Activated CD4-positive, alpha-beta memory T cell treated with anti-CD3 and anti-CD28 coated beads for 36 hours (primary cell): Measurements from ENCODE around the gene PRR14L. TPM values are rescaled to one million over a fixed set of nuclear protein-coding genes. Genes with fewer than 3 reads are reported as not detected.
"Not testable (repeated sequence)": the region's sequence is repeated elsewhere in the genome, so short reads cannot be mapped to it uniquely, and the experiment has no call there.

Source experiments
- CTCF ChIA-PET: fragments of 350-600 bp; sonication (Branson Sonifier 250); formaldehyde crosslinking; loops from one replicate; lab custom pipeline; 2021; ENCODE audit warnings: antibody characterized with exemption, inconsistent platforms; lab: Charles Lee
- POLR2A ChIA-PET: fragments of 350-600 bp; sonication (Branson Sonifier 250); formaldehyde crosslinking; loops from one replicate; lab custom pipeline; 2021; ENCODE audit warnings: antibody characterized with exemption; lab: Charles Lee
- DNase-seq: peaks from one replicate; pipeline ENCODE4 v3.0.0-alpha.2; 2020
- H3K27ac Mint-ChIP-seq: one replicate; pipeline ENCODE4 v1.8.0; 2021; ENCODE audit warnings: mixed read lengths
- H3K27me3 Mint-ChIP-seq: one replicate; pipeline ENCODE4 v1.8.0; 2021; ENCODE audit warnings: mixed read lengths
- H3K36me3 Mint-ChIP-seq: one replicate; pipeline ENCODE4 v1.8.0; 2021; ENCODE audit warnings: mixed read lengths
- H3K4me1 Mint-ChIP-seq: one replicate; pipeline ENCODE4 v1.8.0; 2021; ENCODE audit warnings: low read depth, mixed read lengths
- H3K4me3 Mint-ChIP-seq: one replicate; pipeline ENCODE4 v1.8.0; 2021; ENCODE audit warnings: mild to moderate bottlenecking, mixed read lengths
- H3K9me3 Mint-ChIP-seq: one replicate; pipeline ENCODE4 v1.8.0; 2021; ENCODE audit warnings: mixed read lengths
- intact Hi-C: fragments of 100-400 bp; cut with micrococcal nuclease; formaldehyde crosslinking; loops from one replicate; pipeline ENCODE4 v1.15.1; 2023
- total RNA-seq, 2 experiments: library from RNA; stranded (reverse); gene quantifications; one replicate each; pipeline ENCODE4 v1.2.3, GENCODE V29; 2021

Gene PRR14L
- total RNA-seq, result 10 to 100 TPM; 41.3 to 45.2 TPM

GRCh38 chr22:31749636-31750364 is at the start of gene PRR14L:
Gene PRR14L, minus strand, starts transcription at chr22:31750132. Its CDS starts 11,272 bp downstream, at chr22:31738860.
- H3K9me3 Mint-ChIP-seq, result no peaks in the 10 kb centered on the region
- peaks cover 50% of the 10 kb centered on the region for H3K4me1 Mint-ChIP-seq
- H3K4me3 Mint-ChIP-seq, result peak within 1 kb of the TSS; percentile 80
- no peaks in the 10 kb centered on the region for H3K27me3 Mint-ChIP-seq
- H3K27ac Mint-ChIP-seq, result peak within 1 kb of the TSS; percentile 70
- H3K36me3 Mint-ChIP-seq, result peaks cover 10% of the 10 kb centered on the region
- peak; percentile 99 for DNase-seq
- CTCF ChIA-PET, result interaction anchor here (1.2 kb wide), 1 partner anchor 84 kb away, joined by 7 read pairs; no protein-coding TSS in a partner anchor
- POLR2A ChIA-PET, result interaction anchor here (2.2 kb wide), 1 partner anchor 88 kb away, joined by 6 read pairs; the partner anchor contains the start of gene PISD
- intact Hi-C loops, result loop anchor here (1.0 to 5.0 kb wide), 5 partner anchors 72 to 728 kb away; partner anchors contain the start of genes EIF4ENIF1 and PISD

- POLR2A ChIA-PET, CTCF ChIA-PET, DNase-seq, H3K4me3 Mint-ChIP-seq, H3K27ac Mint-ChIP-seq, H3K27me3 Mint-ChIP-seq, H3K9me3 Mint-ChIP-seq, intact Hi-C loops, H3K4me1 Mint-ChIP-seq: not testable (repeated sequence)
- peaks cover 42% of the 10 kb centered on the region for H3K36me3 Mint-ChIP-seq
These were observed 49.4 kb upstream of the PRR14L start for GRCh38 chr22:31799358-31799757.

- Mint-ChIP-seq H3K27ac (no peak overlapping the region), H3K36me3 (peaks cover 17% of the 10 kb centered on the region), H3K9me3 (no peaks in the 10 kb centered on the region), H3K4me3 (no peak overlapping the region), H3K27me3 (no peaks in the 10 kb centered on the region), H3K4me1 (peaks cover 6% of the 10 kb centered on the region)
- ChIA-PET CTCF (interaction anchor here (0.6 to 1.7 kb wide), 2 partner anchors 125 to 160 kb away, joined by 3 to 4 read pairs; no protein-coding TSS in a partner anchor), POLR2A (no interaction called here)
- intact Hi-C loops, result no loop called here
- no peak for DNase-seq
These were observed 40.3 kb upstream of the PRR14L start for GRCh38 chr22:31790240-31790639.

GRCh38 chr22:31789803-31790202 is 39.9 kb upstream of the PRR14L start:
- POLR2A ChIA-PET, result no interaction called here
- intact Hi-C loops, result no loop called here
- CTCF ChIA-PET, result interaction anchor here (1.7 kb wide), 1 partner anchor 124 kb away, joined by 4 read pairs; no protein-coding TSS in a partner anchor
- no peaks in the 10 kb centered on the region for H3K27me3 Mint-ChIP-seq
- H3K27ac Mint-ChIP-seq, result no peak overlapping the region
- peaks cover 6% of the 10 kb centered on the region for H3K4me1 Mint-ChIP-seq
- H3K36me3 Mint-ChIP-seq, result peaks cover 20% of the 10 kb centered on the region
- DNase-seq, result no peak
- H3K9me3 Mint-ChIP-seq, result no peaks in the 10 kb centered on the region
- H3K4me3 Mint-ChIP-seq, result no peak overlapping the region

- intact Hi-C loops, result no loop called here
- Mint-ChIP-seq H3K36me3 (peaks cover 35% of the 10 kb centered on the region), H3K27me3 (no peaks in the 10 kb centered on the region), H3K4me3 (no peak overlapping the region), H3K27ac (no peak overlapping the region), H3K9me3 (no peaks in the 10 kb centered on the region), H3K4me1 (no peaks in the 10 kb centered on the region)
- ChIA-PET POLR2A (no interaction called here), CTCF (no interaction called here)
- no peak for DNase-seq
These were observed 26.3 kb upstream of the PRR14L start for GRCh38 chr22:31776231-31776630.

GRCh38 chr22:31773416-31773815 is 23.5 kb upstream of the PRR14L start:
- ChIA-PET POLR2A (no interaction called here), CTCF (no interaction called here)
- no peak overlapping the region for H3K27ac Mint-ChIP-seq
- no peaks in the 10 kb centered on the region for H3K9me3 Mint-ChIP-seq
- peaks cover 10% of the 10 kb centered on the region for H3K4me1 Mint-ChIP-seq
- H3K27me3 Mint-ChIP-seq, result no peaks in the 10 kb centered on the region
- H3K4me3 Mint-ChIP-seq, result no peak overlapping the region
- intact Hi-C loops, result no loop called here
- no peak for DNase-seq
- H3K36me3 Mint-ChIP-seq, result peaks cover 34% of the 10 kb centered on the region

GRCh38 chr22:31768422-31769059 is 18.6 kb upstream of the PRR14L start:
- intact Hi-C loops, result no loop called here
- H3K4me3 Mint-ChIP-seq, result no peak overlapping the region
- H3K4me1 Mint-ChIP-seq, result peaks cover 10% of the 10 kb centered on the region
- H3K36me3 Mint-ChIP-seq, result peaks cover 38% of the 10 kb centered on the region
- H3K27me3 Mint-ChIP-seq, result no peaks in the 10 kb centered on the region
- ChIA-PET CTCF (interaction anchor here (1.5 kb wide), 1 partner anchor 202 kb away, joined by 3 read pairs; no protein-coding TSS in a partner anchor), POLR2A (no interaction called here)
- H3K9me3 Mint-ChIP-seq, result no peaks in the 10 kb centered on the region
- DNase-seq, result no peak
- no peak overlapping the region for H3K27ac Mint-ChIP-seq

- H3K36me3 Mint-ChIP-seq, result peaks cover 36% of the 10 kb centered on the region
- DNase-seq, result no peak
- POLR2A ChIA-PET, result no interaction called here
- H3K9me3 Mint-ChIP-seq, result no peaks in the 10 kb centered on the region
- no peaks in the 10 kb centered on the region for H3K27me3 Mint-ChIP-seq
- intact Hi-C loops, result no loop called here
- CTCF ChIA-PET, result no interaction called here
- H3K4me1 Mint-ChIP-seq, result peaks cover 10% of the 10 kb centered on the region
- H3K27ac Mint-ChIP-seq, result no peak overlapping the region
- H3K4me3 Mint-ChIP-seq, result no peak overlapping the region
These were observed 14.9 kb upstream of the PRR14L start for GRCh38 chr22:31764785-31765184.

GRCh38 chr22:31758860-31759259 is 8.9 kb upstream of the PRR14L start:
- H3K27ac Mint-ChIP-seq, H3K27me3 Mint-ChIP-seq, POLR2A ChIA-PET, DNase-seq, CTCF ChIA-PET, H3K4me3 Mint-ChIP-seq, intact Hi-C loops, H3K9me3 Mint-ChIP-seq: not testable (repeated sequence)
- Mint-ChIP-seq H3K4me1 (peaks cover 15% of the 10 kb centered on the region), H3K36me3 (peaks cover 17% of the 10 kb centered on the region)

- no peaks in the 10 kb centered on the region for H3K27me3 Mint-ChIP-seq
- DNase-seq, result no peak
- H3K36me3 Mint-ChIP-seq, result peaks cover 13% of the 10 kb centered on the region
- POLR2A ChIA-PET, result no interaction called here
- H3K27ac Mint-ChIP-seq, result no peak overlapping the region
- intact Hi-C loops, result no loop called here
- no peak overlapping the region for H3K4me3 Mint-ChIP-seq
- H3K9me3 Mint-ChIP-seq, result no peaks in the 10 kb centered on the region
- CTCF ChIA-PET, result no interaction called here
- peaks cover 24% of the 10 kb centered on the region for H3K4me1 Mint-ChIP-seq
These were observed 7.3 kb upstream of the PRR14L start for GRCh38 chr22:31757265-31757664.

GRCh38 chr22:31754813-31755212 is 4.9 kb upstream of the PRR14L start:
- peak overlapping the region; percentile 99 for H3K27ac Mint-ChIP-seq
- peaks cover 5% of the 10 kb centered on the region for H3K36me3 Mint-ChIP-seq
- peaks cover 35% of the 10 kb centered on the region for H3K4me1 Mint-ChIP-seq
- POLR2A ChIA-PET, result no interaction called here
- no peaks in the 10 kb centered on the region for H3K9me3 Mint-ChIP-seq
- CTCF ChIA-PET, result interaction anchor here (1.0 kb wide), 1 partner anchor 193 kb away, joined by 3 read pairs; no protein-coding TSS in a partner anchor
- H3K27me3 Mint-ChIP-seq, result no peaks in the 10 kb centered on the region
- H3K4me3 Mint-ChIP-seq, result peak overlapping the region; percentile 94
- DNase-seq, result no peak
- intact Hi-C loops, result loop anchor here (5.0 kb wide), 3 partner anchors 78 to 722 kb away; partner anchors contain the start of gene EIF4ENIF1
